ENCODE results near the gene PSD2.

PSD2 gene

GRCh38 chr5:139859013-139859412 lies 63.4 kb downstream of the PSD2 start:
- DNase-seq = no peak

DNA sequence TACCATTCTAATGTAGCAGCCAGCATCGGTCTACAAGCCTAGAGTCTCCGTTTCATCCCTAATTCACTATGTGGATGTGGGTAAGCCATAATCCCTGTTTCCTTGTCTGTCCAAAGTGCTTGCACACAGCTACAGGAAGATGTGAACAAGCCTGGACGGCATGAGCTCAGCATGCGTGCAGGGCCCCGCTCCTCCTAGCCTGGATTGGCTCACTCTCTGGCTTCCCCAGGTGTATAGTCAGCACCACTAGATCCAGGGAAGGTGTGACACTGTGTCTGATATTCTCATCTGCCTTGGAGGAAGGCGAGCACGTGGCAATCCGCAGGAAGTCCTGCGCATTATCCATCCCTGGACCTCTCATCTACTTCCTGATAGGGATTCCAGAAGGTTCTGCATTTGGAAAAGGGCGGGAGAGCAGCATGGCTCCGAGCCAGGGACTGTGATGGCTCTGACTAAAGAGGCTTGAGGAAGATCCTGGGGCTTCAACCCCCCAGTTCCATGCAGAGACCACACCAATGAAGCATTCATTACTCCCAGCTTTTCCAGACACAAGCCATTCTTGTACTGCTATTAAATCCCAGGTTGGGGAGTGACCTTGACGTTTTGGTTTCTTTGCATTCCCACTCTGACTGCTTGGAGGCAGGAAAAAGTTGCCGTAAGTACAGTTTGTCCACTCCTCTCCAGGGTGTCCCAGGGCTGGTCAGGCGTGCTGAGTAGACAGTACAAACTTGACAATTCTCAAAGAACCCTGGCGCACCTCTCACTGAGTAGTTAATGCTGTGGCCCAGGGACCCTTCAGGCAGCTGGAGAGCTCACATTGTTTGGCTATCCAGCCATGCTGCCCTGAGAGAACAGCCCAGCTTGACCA lies 65.6 kb downstream of the PSD2 start:
- DNase-seq = no peak

DNA sequence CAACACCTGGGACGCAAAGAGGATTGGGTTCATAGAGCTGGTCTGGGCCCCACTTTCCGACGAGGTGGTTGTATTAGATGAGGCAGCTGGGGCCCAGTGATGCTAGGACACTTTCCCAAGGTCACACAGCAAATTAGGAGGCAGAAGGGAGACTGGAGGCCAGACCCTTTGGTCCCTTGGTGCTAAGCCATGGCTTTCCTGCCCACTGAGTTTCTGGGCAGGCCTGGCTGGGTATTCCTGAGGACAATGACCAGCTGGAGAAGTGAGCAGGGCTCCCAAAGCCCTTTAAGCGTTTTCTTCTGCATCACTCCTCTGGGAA lies 66.2 kb downstream of the PSD2 start:
- DNase-seq = no peak

- no peak for DNase-seq
These were observed 66.7 kb downstream of the PSD2 start for GRCh38 chr5:139862313-139862712.

GRCh38 chr5:139862803-139863202 lies 67.2 kb downstream of the PSD2 start:
- DNase-seq = no peak

GRCh38 chr5:139863361-139863760 lies 67.8 kb downstream of the PSD2 start:
- no peak for DNase-seq

- peak; percentile 72 for DNase-seq
These were observed 68.4 kb downstream of the PSD2 start for GRCh38 chr5:139863855-139864558.

DNA sequence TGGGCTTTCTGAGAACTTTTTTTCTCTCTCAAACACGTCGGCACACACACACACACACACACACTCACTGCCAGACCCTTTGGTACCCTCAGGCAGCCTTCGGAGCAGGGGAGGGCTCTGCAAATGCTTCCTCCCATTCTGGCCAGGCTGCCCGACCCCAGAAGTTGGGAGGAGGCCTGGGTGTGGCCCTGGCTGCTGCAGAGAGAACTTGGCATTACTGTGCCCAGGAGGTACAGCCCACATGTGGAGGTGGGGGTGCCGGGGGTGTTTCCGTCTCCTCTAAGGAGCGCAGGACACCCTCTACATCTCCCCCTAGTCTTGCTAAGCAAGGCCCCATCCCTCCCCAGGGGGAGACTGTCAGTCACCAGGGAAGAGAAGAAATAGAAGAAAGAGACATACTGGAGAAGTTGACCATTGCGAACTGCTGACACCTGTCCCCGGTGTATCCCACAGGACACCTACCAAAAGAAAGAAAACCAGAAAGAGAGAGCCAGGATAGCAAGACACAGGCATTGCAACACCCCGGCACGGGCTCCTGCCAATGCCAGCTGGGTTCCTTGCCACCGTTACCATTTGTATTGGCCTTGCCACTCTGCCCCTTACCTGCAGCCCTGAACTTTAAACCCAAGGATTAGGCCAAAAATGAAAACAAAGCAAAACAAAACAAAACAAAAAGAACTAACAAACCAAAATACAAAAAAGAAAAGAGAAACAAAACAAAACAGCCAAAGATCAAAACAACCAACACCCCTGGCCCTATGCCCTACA lies 69.3 kb downstream of the PSD2 start:
- DNase-seq = no peak

- no peak for DNase-seq
These were observed 71.5 kb downstream of the PSD2 start for GRCh38 chr5:139867109-139867508.

- no peak for DNase-seq
These were observed 72.0 kb downstream of the PSD2 start for GRCh38 chr5:139867581-139867980.

DNA sequence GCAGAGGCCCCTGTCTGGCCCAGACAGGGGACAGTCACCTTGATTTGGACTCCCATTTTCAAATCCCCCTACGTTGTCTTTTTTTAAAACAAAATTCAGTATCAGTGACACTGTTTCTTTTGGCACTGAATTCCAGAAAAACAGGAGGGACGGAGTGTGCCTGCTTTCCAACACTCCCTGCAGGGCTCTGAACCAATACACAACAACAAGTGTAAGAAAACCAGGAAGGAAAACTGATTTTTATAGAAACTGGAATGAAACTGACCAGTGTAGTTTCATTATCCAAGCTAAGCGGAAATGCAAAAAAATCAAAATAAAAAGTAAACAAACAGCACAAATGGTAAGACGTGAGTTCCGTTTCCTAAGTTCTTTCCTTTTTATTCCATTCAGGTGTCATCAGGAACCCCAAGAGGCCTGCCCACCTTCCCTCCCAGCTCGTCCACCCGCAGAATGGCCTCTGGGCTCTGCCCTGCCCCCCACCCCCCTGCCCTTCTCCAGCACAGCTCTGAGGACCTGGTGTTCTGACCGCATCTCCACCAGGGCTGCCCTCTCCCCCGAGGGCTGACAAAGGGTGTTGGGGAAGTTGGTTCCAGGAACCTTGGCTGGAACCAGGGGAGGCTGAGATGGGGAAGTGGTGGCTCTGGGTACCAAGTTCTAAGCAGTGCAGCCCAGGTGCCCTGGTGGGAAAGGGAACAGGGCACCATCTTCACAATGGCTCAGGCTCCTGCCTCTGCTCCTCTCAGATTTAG lies 73.6 kb downstream of the PSD2 start:
- no peak for DNase-seq

GRCh38 chr5:139870677-139871076 lies 75.1 kb downstream of the PSD2 start:
- no peak for DNase-seq

GRCh38 chr5:139871614-139872013 lies 76.0 kb downstream of the PSD2 start:
- DNase-seq = no peak

DNA sequence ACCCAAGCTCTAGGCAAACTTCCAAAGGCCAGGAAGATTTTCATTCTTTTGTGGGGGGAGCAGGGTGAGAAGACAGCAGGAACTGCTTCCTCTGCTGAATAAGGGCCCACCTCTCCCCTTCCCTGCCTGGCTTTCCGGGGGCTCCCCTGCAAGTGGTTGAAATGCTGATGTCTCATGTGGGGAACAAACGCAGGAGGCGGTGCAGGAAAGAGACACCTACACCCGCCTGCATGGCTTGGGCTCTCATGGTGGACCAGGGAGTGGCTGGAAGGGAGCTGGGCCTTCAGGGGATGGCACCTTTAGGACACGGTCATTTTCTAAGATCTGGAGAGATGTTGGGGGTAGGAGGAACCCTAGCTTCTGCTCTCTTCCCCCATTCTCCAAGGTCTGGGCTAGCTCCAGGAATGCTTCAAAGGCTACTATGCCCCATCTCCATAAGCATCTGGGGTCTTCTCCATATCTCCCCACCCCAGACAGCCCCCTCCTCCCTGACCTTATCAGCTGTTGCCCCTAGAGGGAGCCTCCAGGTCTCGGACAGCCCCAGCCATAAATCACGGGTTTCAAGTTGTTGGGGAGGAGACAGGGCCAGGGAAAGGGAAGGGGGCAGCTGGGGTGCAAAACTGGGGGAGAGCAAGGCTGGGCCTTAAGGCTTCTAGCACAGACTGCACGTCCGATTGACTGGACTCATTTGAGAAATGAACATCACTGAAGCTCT lies 76.6 kb downstream of the PSD2 start:
- DNase-seq = no peak

GRCh38 chr5:139872851-139873794 lies 77.5 kb downstream of the PSD2 start:
- no peak for DNase-seq

- DNase-seq = no peak
These were observed 80.3 kb downstream of the PSD2 start for GRCh38 chr5:139875957-139876356.

GRCh38 chr5:139877129-139877597 lies 81.6 kb downstream of the PSD2 start:
- no peak for DNase-seq

DNA sequence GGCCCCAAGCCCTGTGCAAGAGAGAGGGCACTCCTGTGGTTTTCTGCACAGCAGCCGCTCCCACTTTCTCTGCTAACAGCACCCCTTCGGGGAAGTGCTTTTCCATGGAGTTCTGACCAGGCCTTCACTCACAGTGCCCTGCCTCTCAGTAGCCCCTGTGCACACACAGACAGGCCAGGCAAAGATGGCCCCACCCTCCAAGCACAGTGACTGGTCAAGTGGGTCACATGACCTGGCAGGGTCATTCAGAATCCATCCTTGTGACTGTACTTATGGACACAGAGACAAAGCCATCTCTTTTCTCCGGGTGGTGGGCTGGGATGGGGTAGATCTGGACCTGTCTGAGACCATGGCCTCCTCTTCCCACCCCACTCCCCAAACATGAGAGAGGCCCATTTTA lies 82.5 kb downstream of the PSD2 start:
- no peak for DNase-seq

DNA sequence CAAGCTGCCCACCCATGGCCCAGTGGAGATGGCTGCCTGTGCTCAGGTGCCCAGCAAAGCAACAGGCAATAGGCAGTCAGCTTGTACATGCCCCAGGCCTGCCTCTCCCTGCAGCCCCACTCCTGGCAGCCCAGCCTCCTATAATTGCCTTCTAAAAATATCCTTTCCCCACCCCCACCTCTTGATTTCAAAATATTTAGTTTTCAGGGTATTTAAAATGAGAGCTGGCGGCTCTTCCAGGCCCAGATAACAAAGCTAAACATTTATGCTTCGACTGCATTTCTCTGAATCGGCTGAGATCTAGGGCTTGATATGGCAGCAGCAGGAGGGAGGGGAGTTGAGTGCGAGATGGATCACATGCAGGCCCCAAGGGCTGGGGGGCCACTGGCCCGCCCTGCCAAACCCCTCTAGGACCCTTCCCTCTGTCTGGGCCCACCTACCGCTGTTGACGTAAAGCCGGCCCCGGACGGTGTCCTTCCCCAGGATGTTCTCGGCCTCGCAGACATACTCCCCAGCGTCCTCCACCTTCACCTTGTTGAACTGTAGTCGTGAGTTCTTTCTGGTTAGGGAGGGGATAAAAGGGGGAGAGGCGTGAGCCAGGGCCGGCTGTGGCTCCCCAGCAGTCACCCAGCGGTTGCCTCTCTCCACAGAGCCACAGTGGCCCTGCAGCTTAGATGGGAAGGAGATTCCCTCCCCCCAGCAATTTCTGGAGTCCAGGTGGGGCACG lies 85.0 kb downstream of the PSD2 start:
- no peak for DNase-seq

DNA sequence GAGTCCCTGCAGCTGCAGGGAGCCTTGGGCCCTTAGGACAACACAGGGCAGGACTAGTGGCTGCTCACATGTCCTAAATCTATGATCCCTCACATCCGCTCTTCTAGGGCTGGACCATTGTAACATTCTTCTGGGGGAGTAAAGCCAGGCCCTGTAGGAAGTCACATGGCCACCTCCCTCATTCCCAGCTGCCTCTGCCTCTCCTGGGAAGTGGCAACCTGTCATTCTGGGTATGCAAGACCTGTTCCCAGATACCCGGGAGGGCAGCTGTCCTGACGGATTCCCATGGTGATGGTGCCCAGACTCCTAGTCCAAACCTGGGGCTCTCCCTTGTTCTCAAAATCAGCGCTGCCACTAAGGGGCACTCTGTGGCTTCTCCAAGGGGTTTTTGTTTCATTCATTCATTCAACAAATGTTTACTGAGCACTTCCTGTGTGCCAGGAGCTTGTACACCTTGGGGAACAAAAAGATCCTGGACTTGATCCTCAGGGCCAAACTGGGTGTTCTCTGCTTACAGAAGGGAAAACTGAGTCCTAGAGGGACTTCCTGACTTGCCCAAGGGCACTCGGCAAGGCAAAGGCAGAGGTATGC lies 85.6 kb downstream of the PSD2 start:
- DNase-seq = no peak

Measured in activated CD8-positive, alpha-beta memory T cell treated with anti-CD3 and anti-CD28 coated beads, Interleukin-2, amount 50 U/mL, for 48 hours (primary cell).